ENCODE measurements around the gene GPR78.

The GPR78 gene

DNA sequence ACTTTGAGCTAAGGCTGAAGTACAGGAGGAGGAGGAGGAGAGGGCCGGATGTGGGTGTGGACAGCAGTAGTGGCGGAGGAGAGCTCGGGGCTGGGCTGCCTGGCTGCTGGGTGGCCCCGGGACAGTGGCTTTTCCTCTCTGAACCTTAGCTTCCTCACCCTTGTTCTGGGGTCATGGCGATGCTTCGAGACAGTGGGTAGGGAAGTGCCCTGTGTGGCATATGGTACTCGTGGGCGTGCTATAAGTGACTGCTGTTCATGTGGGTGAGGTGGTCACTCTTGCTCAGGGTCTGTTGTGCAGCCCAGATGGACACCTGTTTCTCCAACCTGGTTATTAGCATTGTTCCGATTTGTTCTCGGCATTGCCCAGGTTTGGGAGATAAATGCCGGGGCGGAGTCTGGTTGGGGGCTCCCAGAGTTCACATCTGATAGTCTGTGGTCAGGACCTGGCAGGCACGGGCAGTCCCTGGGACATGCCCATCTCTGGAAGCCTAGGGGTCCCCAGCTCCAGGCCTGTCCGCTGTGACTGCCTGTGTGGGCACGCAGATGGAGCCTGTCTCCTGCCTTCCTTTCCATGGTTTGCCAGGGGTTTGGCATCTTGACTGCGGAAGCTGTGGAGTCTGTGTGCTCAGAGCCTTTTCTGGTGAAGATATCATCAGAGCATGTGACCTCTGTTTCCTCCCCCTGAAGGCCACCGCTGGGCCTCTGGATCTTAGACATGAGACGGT, 7.4 kb downstream of the GPR78 start:
- DNase-seq = no peak

DNA sequence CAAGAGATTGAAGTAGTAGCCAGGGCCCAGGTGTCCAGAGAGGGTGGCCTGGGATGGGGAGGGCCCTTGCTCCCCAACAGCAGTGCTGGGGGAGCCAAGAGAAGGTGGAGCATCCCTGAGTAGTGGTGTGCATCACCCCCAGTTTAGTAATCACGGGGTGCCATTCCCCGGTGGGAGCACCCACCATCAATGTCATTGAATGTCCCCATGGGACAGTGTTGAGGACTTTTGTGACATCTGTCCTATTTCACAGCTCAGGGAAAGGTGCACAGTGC, 7.9 kb downstream of the GPR78 start:
- no peak for DNase-seq

DNA sequence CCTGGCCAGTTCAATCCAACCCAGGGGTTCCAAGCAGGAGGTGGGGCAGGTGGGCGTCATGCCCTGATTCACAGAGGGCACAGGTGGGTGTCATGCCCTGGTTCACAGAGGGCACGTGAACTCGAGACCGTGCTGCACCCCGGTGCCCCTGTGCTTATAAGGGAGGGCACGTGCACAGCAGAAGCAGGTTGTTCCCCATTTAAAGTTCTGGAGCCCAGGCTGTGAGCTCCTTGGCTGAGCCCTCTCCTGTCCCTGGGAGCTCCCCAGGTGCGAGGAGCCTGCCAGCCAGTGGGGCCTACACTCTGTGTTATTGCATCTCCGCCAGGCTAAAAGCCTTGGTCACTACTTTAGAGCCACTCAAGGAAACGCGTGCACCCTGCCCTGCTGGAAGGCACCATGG, 9.1 kb downstream of the GPR78 start:
- no peak for DNase-seq

DNA sequence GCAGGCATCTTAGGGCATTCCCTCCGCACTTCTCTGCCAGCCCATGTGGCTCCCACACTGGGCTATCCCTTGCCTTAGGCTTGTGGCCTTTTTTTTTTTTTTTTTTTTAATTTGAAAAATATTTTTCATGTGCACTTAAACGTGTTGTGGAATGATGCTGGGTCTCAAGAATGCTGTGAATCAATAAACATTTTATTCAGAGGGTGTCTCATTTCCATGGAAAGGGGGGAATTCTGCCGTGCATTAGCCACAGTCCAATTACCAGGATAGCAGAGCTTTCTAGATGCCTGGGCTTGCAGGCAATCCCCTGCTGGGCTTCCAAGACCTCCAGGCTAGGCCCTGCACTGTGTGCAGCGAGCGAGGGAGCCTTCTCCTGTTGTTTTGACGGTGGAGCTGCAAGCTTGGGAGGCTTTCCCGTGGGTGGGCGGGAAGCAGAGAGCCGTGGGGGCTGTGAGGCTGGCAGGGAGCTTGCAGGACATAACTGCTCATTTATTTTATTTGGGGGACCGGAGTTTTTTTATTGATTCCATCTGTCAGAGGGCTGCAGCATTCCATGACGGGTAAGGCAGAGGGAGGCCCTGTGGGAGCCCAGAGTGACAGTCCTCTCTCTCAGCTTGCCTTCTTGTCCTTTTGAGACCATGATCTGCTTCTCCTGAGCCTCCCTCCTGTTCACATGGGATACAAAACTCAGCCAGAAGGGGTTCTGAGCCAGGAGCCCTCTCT, 9.8 kb downstream of the GPR78 start:
- DNase-seq = no peak

DNA sequence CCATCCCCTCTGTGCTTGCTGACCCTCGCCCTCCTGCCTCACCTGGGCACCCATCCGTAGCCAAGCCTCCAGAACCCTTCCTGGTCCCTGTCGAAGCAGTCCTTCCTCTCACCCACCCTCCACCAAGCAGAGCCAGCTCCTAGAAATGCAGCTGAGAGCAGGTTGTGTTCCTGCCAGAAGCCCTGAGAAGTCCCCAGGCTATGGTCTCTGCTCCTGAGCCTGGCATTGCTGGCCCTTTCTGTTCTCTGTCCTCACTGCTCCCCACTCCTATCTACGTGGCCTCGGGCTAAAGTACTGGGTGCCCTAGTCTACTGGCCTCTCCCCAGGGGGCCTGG, 10.3 kb downstream of the GPR78 start:
- no peak for DNase-seq

DNA sequence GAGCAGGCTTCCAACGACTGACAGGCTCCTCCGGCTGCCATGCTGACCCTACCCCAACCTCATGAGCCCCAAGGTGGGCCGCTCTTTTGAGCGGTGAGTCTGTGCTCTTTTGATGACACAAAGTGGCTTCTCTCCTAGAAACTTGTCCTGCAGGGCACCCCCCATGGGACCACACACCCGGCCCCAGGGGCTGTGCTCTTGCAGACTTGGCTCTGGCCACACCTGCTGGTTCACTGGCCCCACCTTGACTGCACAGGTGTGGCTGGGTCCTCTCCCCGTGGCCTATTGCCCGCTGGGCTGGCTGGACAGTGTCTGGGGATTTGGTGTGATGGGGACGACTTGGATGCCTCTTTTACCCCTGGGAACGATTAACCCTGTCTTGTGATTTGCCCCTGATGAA, 10.9 kb downstream of the GPR78 start:
- no peak for DNase-seq

DNA sequence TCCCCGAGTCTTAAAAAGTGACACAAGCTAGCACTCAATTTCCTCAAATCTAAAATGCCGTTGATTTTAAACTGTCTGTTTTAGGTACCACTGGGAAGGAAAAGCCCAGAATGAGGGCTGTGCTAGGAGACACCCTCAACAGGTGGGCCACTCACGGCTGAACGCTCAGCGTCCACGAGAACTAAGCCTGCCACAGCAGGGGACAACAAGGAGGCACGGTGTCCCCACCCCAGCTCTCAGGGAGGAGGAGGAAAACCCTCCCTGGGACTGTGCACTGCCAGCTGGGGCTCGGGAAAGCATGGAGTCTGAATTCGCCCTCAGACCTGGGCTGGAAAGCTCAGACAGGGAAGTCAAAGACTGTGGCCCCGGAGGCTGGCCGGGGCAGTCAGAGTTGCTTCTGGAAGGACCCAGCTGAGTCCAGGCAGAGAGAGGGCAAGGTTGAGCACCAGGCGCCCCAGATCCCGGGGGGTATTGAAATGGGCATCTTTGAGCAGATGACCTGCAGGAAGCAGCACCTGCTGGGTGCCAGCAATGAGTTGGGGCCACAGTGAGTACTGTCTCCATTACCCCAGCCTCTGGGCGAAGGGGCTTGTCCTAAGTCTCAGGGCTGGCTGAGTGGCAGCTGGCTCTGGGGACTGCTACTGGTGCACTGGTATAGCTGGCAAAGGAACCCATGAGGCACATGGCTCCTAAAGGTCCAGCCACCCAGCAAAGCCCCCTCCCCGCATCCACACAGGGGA, 11.6 kb downstream of the GPR78 start:
- no peak for DNase-seq

DNA sequence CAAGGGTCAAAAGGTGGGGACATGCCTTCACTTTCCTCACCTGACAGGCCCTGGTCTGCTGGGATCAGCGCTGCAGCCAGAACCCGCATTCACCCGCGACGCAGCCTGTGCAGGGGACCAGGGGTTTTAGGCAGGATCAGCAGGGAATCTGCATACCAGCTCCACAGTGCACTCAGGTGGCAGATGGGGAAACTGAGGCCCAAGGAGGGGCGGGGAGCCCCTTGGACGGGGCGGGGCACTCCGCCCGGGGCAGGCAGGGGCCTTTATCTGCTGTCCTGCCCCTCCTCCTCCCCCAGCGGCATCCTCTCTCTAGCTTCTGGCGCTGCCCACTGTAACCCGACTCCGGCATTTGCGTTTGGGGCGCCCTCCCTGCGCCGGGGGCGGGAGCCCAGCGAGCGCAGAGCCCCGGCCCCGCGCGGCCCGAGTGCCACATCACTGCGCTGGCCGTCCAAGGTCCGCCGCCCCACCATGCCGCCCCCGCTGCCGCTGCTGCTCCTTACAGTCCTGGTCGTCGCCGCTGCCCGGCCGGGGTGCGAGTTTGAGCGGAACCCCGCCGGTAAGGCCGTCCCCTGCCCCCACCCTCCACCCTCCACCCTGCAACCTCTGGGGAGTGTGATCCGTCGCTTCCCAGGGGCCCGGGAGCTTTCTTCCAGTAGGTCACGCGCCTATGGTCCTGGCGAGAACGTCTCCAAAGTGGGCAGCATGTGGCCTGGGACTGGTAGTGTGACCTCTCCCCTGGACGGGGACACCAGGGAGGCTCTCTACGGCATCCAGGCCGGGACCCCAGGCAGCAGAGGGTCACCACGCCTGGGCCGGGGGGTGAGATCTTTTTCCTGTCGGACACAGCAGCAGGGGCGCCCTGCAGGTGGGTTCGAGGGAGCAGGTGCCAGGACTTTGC, 12.4 kb downstream of the GPR78 start, which contains the start of gene CPZ:
Gene CPZ (plus strand): TSS at position 400 of the 898 bp plus-strand sequence. CDS start 69 bp downstream, at position 469.
- peak; percentile 27 for DNase-seq

DNA sequence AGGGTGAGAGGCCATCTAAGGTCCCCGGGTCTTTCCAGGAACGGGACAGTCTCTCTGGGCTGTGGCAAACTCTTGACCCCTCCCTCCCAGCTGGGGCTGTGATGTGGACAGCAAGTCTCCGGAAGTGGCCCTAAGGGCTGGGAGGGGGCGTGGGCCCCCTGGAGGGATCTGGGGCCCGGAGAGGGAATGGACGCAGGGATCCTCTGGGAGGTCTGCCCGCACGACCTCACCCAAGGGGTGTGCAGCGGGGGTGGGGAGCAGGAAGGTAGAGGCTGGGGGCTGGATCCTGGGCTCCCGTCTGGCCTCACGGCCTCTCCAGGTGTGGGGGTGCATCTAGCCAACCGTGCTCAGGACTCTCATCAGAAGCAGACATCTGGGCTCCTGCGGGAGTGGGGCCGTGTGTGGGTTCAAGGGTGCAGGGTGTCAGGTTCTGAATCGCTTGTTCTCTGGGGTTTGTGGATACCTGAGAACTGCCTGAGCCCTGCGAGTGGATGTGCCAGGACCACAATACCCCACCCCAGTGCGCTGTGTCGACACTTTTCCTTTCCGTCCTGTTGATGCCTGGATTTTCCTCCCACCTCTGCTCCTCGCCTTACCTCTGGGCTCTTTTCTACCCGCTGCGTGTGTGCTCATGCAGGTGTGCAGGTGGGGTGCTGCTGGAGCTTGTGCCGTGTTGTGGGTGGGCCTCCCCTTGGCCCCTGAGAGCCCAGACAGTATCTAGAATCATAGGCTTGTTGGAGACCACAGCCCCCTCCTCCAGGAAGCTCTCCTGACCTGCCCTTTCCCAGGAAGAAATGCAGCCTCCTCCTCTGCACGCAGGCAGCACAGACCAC, 13.3 kb downstream of the GPR78 start:
- DNase-seq = no peak

DNA sequence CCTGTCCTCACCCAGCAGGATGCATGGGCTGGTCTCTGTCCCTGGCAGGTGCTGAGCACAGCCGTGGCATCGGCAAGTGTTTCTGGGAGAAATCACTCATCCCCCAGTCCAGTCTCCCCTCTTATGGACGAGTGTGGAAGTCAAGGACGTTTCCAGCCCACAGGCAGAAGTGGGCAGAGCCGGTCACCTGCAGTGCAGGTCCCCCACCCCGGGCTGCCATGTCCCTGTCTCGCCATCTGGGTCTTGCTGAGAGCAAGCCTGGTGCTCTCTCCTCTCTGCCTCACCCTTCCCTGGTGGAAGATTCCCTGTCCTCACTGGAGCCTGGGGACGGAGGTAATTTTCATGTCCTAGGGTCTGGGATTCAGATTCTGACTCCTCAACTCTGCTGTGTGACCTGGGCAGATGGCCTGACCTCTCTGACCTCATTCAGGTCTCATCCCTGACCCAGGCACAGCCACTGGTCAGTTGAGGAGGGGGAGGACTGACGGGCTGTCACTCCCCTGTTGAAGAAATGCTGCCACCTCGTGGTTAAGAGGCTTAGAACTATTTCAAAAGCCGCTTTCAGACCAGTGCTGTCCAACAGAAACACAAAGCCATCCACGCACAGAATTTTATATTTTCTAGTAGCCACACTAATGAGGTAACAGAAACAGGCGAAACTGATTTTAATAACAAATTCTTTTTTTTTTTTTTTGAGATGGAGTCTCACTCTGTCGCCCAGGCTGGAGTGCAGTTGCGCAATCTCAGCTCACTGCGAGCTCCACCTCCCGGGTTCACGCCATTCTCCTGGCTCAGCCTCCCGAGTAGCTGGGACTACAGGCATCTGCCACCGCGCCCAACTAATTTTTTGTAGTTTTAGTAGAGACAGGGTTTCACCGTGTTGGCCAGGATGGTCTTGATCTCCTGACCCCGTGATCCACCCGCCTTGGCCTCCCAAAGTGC, 14.2 kb downstream of the GPR78 start:
- DNase-seq = peak; percentile 65

DNA sequence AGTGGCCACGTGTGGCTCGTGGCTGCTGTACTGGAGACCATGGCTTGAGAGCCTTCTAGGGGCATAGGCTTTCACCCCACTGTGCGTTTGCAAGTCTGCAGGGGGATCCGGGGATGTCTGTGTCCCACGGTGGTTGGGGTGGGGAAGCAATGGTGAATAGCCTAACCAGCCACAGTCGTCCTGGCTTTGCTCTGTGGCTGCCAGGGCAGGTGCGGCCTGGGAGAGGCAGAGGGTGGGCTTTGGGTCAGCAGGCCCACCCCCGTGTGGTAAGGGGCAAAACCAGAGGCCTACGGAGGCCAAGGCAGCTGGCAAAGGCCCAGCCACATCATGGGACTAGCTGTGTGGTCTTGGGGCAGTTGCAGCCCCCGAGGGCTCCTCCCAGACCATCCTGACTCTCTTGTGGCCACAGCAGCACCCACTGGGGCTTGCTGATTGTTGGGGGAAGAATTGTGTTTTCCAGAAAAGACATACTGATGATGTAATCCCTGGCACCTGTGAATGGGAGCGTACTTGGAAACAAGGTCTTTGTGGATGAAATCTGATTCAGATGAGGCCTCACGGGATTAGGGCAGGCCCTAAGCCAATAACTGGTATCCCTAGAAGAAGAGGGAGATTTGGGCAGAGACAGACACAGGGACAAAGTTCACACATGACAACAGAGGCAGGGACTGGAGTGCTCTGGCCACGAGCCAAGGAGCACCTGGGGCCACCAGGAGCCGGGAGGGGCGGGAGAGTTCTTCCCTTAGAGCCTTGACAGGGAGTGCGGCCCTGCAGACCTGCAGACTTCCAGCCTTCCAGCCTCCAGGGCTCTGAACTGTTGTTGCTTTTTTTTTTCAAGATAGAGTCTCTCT, 15.3 kb downstream of the GPR78 start:
- DNase-seq = no peak

DNA sequence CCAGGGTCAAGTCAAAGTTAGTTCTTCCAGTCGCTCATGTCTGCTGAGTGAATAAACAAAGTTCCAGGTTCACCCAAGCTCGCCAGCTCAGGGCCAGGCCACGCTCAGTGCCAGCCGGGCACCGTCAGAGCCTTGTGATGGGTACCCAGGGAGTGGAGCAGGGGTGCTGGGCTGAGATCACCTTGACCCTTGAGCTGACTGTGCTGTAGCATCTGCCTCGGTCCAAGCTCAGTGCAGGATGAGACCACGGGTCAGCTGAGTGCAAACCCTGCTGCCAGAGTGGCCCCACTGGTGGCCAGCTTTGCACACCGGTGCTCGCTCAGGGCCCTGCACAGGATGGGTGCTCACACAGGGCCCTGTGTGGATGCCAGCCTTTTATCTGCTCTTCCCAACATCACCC, 16.7 kb downstream of the GPR78 start:
- no peak for DNase-seq

DNA sequence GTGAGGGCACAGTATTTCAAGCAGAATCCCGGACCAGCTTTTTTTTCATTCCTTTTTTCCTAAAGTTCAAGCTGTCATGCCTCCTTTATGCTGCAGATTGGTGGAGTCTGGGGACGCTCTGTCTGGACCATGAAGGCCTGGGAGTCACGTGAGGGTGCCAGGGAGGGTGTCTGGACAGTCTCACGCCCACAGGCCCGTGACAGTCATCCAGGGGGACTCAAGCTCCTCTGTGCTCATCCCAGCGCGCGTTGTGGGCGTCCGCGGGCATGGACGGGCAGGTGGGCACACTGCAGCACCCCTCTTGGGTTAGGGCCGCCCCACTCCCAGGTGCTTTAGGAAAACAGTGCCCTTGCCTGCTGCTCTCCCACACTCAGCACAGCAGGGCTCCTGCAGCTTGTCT, 17.1 kb downstream of the GPR78 start:
- no peak for DNase-seq

DNA sequence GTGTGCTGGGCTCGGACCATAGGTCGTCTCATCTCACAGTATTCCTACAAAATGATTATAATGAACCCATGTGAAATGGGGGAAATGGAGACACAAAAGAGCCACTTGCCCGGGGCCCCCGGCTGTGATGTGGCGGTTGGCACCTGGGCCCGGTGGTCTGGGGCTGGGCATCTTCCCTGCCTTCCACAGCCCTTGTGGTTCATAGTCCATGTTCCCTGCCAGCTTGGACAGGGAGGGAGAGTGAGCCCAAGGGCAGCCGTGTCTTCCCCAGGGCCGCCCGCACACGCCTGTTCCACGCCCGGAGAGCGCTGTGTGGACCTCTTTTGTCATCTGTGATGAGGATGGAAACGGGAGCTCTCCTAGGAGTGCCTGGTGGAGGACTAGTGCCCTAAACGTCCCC, 17.6 kb downstream of the GPR78 start:
- DNase-seq = no peak

DNA sequence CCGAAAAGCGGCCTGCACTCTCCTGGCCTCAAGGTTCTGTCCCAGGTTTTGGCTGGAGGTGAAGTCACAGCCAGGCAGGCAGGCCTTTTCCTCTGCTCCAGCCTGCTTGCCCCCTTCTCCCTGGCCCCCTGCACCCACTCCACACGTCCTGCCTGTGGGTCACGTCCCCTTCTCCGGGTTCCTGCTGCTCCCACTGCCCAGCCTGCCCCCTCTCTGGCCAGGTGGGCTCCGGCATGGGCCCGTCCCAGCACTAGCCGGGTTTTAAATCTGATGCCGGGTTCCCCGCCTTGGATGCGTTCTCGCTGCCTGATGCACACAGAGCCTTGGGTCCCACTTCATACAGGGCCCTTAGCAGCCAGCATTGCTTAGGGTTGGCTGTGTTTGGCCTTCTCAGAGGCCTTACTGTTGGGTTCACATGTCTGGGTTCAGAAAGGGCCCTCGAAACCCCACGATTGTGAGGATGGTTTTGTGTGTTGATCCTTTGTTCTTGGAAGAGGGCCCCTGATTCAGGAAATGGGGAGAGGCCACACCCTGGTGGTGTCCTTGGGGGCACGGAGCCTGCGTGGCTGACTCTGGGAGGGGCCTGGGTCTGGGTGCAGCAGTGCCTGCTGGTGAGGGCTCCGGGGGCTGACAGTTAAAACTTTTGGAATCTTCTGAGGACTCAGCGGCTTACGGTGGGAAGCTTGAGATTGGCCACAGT, 18.3 kb downstream of the GPR78 start:
- no peak for DNase-seq

DNA sequence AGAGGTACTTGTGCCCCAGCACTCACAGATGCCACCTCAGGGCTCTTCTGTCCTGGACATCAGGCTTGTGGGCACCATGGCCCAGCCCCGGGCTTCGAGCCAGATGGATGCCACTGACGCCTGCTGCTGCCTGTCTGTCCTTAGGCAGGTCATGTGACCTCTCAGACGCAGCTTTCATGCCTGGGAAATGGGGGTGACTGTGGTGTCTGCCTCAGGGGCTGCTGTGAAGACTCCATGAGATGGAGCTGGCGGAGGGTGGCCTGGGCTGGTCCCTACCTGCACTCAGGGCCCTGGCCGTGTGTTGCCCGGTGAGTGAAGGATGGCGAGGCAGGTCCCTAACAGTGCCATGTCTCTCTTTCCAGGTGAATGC, 18.9 kb downstream of the GPR78 start:
- no peak for DNase-seq

DNA sequence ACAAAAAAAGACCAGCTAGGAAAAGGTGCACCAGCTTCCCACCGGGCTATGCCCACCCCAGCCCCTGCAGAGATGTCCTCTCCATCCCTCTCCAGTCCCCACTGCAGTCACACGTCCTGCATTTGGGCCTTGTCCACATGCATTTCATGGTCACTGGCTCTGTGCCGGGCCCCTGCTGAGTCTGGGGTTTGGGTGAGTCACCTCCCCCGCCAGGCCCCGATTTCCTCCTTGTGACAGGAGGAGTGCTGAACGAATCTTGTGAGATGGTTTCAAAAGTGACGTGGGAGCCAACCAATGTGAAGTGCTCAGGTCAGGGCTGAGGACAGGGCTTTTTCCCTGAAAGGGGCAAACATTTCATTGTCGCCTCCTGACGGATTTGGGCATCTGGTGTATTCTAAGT, 19.5 kb downstream of the GPR78 start:
- DNase-seq = peak; percentile 49

DNA sequence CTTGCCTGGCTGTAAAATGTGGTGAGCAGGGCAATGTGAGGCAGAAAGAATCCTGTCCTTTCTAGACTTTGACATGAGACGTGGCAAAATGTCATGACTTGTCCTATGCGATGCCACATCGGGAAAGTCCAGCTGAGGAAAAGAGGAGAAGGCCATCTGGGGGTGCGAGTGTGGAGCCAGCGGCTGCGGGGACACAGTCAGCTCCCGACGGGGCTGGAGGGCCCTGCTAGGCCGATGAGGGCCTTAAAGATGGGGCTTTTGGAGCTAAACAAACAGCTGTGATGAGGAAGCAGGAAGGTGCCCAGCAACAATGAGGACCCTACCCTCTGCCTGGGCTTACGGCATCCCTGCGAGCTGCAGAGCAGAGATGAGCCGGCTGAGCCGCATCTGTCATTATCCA, 20.1 kb downstream of the GPR78 start:
- DNase-seq = no peak

DNA sequence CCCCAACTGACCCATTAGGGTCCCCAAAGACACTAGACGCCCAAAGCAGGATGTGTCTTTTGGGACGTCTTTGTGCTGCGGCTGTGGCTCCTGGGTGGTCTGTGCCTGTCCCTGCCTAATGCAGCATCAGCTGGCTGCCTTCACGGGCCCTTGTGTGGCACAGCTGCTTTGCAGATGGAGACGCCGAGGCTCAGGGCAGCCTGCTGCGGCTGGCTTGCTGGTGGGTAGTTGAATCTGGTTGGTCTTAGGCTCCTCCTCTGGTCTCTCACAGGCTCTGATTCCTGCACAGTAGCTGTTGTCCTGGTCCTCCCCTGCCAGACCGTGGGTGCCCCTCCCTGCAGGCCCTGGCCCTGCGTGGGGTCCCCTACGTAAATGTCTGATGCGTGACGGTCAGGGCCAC, 20.5 kb downstream of the GPR78 start:
- DNase-seq = no peak

DNA sequence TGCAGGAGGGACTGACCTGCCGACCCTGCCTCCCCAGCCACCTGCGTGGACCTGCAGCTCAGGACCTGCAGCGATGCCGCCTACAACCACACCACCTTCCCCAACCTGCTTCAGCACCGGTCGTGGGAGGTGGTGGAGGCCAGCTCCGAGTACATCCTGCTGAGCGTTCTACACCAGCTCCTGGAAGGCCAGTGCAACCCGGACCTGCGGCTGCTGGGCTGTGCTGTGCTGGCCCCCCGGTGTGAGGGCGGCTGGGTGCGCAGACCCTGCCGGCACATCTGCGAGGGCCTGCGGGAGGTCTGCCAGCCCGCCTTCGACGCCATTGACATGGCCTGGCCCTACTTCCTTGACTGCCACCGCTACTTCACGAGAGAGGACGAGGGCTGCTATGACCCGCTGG, 20.9 kb downstream of the GPR78 start:
- DNase-seq = no peak
